Measurements from ENCODE around the gene TM4SF4.
"Not testable (repeated sequence)": the region's sequence is repeated elsewhere in the genome, so short reads cannot be mapped to it uniquely, and the experiment has no call there.

TM4SF4 gene, protein sequence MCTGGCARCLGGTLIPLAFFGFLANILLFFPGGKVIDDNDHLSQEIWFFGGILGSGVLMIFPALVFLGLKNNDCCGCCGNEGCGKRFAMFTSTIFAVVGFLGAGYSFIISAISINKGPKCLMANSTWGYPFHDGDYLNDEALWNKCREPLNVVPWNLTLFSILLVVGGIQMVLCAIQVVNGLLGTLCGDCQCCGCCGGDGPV

DNA sequence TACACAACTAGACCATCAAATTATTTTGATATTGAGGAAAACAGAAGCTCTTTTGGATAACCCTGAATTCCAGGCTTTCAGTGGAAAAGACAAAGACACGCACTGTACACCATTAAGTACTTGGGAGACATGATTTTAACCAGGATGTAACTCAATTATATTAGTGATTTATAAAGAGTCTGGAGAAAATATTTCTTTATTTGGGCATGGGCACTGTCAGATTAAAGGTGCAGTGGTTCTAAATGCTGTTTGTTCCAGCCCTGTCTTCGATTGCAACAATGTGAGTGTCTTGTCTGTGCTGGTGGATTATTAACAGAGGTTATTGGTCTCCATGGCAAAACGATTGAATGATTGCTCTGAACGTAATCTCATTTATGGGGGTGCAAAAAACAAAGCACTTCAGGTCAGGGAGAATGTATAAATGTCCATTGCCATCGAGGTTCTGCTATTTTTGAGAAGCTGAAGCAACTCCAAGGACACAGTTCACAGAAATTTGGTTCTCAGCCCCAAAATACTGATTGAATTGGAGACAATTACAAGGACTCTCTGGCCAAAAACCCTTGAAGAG, at the start of gene TM4SF4:
TM4SF4 (plus strand) TSS at position 448 of the 568 bp plus-strand sequence. CDS start 181 bp downstream, outside the sequence.
- DNase-seq: no peak

DNA sequence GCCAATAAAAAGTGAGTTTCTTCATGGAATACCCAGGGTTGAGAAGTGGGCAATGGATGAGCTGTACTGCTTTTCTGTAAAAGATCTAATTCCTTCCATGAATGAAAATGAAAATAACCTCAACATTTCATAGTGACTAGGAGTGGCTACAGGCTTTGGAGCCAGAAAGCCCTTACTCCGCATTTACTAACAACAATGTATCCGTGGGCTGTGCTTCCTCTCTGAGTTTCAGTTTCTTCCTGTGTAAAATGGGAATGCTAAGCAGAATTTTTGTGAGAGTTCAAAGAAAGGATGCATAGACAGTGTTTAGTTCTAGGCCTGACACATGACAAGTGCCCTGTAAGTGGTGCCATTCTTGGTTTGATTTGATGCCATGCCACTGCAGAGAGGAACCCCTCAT, 49.6 kb upstream of the TM4SF4 start:
- no peak for DNase-seq

DNA sequence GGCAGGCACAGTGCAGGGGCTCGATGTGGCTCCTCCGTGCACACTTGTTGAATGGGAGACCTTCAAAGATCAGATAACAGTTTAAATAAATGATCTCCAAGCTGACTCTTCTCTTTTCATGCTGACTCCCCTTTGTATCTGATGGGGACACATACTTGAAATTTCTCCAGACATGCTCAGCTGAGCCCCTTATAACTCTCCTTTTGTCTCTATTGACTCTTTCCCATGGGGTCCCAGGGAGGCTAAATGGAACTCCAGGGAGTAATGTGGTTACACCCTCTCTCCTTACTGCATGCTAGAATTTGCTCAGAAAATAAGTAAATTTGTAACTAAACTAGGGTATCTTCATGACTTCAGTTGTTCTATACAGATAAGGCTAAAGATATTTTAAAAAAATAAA, 48.2 kb upstream of the TM4SF4 start:
- DNase-seq: no peak

DNA sequence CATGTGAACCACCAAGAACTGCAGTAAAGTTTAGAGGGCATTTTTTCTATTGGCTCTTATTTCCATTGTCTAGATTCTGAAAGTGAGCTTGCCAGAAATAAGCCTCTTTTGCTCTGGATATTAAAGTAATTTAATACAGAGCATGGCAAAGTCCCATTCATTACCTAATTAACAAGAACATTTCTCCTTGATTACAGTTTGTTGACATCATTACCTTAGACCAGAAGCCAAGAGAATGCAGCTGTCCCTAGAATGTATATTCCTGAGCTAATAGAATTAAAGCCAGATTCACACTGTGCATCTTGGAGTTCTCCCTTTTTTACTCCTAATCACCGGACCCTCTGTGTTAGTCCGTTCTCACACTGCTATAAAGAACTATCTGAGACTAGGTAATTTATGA, 46.4 kb upstream of the TM4SF4 start:
- DNase-seq: no peak

DNA sequence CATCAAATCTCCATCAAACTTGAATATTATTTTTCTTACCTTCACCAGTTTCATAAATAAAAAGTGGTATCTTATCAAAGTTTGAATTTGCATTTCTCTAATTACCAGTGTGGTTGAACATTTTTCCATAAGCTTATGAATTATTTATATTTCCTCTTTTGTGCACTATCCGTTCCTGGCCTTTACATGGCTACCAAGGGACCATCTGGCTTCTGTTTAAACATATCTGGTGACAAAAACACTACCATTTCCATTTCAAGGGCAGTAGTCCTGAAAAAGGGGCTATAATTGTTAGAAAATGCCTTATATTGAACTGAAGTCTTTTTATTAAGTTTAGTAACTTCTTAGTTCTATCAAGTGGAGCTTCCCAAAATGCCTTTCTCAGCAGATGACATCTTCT, 44.3 kb upstream of the TM4SF4 start:
- no peak for DNase-seq

DNA sequence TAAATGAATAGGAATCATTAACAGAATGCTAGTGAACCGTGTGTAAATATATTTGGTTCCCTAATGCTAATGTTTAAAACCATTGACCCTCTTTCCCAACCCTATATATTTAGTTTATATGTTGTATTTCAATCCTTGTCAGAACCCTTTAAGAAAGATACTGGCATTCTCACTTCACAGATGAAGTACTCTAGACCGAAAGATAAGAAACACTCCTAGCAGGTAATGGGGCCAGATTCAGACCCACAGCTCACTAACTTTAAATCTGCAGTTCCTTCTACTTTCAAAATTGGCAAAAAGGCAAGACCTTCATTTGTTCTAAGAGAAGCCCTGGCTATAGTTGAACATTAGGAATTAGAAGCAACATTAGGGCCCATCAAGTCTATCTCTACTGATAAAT, 42.3 kb upstream of the TM4SF4 start:
- DNase-seq: no peak

DNA sequence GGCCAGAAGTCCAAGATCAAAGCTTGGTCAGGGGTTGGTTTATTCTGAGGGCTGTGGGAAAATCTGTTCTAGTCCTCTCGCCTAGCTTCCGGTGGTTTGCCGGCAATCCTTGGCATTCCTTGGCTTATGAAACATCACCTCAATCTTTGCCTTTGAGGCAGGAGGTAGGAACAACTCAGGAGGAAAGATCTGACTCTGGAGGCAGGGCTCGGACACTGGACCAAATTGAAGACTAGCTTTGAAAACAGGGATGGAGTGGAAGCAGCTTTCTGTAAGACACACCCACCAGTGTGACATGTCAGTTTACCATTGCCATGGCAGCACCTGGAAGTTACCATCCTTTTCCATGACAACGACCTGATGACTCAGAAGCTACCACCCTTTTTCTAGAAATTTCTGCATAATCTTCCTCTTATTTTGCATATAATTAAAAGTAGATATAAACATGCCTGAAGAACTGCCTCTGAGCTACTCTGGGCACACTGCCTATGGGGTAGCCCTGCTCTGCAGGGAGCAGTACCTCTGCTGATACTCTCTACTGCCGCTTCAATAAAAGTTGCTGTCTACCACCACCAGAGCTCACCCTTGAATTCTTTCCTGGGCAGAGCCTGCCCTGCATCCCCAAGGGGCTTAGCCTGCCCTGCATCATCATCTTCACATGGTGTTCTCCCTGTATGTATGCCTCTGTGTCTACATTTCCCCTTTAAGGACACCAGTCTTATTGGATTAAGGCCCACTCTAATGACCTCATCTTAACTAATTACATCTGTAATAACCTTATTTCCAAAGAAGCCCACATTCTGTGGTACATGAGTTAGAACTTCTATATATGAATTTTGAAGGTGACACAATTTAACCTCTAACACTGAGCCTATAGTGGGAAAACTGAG, 38.3 kb upstream of the TM4SF4 start:
- no peak for DNase-seq

DNA sequence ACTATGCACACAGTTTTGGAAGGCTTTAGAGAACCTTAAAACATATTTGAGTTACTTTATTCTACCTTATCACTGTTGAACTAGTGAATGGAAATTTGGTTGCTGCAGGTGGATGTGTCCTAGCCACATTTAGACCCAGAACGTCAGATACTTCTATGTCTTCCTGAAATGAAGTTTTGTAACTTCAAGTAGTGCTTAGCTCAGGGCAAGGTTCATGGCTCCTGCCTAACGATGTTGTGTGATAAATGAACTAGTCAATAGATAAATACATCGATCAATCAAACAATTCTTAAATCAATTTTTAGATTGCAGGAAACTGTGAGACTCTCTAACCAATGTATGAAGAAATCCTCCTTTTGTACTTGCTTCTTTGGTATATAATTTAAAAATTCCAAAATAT, 37.2 kb upstream of the TM4SF4 start:
- DNase-seq: no peak

DNA sequence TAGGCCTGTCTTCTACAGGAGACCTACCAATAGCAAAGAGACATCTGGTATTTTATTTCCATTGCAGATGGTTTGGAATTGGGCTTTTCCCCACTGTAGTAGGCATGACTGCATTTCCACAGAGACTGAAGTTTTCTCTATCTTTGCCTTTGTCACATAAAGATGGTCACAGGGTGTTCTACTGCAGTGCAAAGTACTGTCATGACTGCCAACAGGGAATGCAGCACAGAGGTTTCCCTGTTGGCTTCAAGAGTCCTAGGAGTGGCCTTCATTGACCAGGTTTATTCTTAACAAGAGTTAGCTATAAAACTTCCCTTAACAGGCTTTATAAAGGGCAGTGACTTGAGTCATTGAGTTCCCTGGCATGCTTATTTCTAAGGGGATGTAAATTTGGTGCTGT, 36.8 kb upstream of the TM4SF4 start:
- DNase-seq: no peak

DNA sequence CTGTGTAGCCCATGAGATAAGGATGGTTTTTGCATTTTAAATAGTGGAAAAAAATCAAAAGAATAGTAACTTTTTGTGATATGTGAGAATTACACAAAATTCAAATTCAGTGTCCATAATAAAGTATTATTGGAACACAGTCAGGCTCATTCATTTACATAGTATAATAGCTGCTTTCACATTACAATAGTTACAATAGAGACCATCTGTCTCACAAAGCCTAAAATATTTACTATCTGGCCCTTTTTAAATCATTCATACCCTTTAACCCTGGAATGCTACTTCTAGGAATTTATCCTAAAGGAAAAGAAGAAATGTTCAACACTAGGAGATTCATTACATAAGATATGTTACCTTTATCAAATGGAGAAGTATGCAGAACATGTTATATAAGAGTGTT, 35.5 kb upstream of the TM4SF4 start:
- DNase-seq: no peak

DNA sequence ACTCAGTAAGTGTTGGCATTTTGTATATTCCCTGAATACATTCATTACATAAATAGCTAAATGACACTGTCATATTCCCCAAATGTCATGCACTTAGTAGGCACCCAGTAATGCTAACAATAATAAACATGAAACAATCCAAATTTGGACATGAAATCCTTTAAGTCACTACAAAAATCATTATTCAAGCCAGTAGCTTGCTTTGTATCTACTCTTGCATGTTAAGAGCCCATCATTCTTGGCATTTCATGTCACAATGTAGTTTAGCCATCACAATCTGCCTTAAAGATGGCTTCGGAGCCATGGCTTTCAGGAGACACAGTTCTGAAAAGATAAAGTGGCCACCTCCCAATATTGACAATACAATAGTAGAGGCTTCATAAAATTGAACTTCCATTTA, 32.9 kb upstream of the TM4SF4 start:
- no peak for DNase-seq

DNA sequence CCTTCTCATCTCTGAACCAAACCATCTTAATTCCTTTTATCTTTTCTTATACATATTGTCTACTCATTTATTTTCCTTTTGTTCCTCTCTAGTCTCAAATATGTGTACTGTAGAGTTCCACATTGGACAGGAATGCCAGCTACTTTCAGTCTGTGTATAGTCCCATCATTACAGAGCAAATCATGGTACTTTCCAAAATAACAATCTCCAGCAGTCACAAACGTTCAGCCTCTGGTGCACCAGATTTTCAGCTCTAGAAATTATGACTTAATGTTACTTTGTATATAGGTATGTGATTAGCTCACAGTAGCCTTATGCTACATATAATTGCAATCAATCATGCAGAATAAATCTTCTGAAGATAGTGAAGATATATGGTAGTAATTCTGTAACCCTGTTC, 32.5 kb upstream of the TM4SF4 start:
- no peak for DNase-seq

DNA sequence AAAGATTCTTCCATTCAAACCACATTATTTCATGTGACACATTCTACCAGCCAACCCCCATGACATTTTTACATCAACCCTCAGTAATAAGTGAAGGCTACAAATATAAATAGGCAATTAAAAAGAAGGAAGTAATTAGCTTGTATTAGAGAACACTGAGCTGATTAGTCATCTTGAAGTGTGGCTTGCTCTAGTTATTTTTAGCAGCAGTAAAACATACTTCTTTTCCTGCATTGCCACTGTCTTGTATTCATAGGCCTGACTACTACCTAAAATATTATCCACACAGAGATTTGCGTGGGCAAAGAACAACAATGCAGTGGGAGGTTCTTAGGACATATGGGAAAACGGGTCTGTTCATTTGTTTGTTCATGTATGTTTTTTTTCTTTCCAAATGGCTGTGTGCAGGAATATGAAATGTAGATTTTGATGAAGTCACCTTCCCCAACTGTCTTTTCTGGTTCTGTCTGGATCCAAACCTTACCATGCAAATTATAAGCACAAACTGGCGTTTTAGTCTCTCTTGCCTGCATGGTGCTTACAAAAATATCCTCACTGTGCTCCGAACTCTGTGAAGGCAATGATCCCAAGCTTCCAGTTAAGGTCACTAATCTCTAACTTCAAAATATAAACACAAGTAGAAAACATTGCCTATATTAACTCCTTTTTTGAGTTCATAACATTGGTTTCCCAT, 31.5 kb upstream of the TM4SF4 start:
- DNase-seq: no peak

DNA sequence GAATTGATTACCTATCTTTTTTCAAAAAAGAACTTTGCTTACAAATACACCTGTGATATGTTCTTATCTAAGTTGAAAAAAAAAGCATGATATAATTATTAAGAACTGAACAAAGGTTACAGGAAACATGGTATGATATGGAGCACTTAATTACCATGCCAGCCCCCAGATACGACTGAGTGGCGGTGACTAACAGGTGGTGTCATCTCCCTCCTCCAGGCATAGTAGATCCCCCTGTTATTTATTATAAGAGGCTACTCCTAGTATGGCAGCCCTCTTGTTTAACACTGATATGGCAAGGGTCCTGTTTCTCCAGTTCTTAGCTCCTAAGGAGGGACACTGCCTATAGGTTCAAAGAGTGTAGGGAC, 31.0 kb upstream of the TM4SF4 start:
- DNase-seq: no peak

DNA sequence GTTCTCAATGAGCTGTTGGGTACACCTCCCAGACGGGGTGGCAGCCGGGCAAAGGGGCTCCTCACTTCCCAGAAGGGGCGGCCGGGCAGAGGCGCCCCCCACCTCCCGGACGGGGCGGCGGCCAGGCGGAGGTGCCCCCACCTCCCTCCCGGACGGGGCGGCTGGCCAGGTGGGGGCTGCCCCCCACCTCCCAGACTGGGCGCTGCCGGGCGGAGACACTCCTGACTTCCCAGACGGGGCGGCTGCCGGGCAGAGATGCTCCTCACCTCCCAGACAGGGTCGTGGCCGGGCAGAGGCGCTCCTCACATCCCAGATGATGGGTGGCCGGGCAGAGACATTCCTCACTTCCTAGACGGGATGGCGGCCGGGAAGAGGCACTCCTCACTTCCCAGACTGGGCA, 29.6 kb upstream of the TM4SF4 start:
- DNase-seq: not testable (repeated sequence)

DNA sequence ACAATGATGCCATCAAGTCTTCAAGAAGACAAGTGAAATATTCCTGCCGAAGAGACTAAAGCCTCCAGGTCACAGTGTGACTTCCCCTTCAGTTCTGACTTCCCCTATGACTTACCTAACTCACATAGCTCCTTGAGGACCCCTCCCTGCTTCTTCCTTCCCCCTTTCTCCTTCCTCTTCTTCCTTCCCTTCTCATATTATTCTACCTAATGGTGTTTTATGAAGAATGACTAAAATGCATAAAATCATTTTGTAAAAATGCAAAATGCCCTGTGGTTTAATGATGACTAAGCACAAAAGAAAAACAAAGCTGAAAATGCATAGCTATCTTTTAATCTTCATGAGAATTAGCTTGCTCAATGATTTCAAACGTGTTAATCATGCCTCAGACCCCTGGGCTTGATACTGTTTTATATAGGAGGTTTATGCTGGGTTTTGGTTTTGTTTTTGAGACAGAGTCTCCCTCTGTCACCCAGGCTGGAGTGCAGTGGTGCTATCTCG, 26.1 kb upstream of the TM4SF4 start:
- DNase-seq: no peak

DNA sequence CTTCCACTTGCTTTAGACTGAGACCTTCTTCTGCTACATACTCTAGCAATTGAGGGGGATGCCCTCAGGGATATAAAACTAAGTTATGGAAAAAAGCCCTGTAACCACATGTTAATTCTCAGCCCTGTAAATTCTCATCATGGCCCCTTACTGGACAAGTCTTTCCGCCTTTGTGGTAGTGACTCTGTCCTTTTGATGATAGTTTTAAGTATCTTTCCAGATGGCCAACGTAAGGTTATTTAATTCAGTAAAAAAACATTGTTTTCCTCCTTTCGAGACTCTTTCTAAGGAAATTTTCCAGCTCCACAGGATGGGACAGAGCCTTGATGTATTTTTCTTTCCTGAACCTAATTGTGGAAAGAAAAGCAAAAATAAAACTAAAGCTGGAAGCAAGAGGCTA, 25.3 kb upstream of the TM4SF4 start:
- no peak for DNase-seq

DNA sequence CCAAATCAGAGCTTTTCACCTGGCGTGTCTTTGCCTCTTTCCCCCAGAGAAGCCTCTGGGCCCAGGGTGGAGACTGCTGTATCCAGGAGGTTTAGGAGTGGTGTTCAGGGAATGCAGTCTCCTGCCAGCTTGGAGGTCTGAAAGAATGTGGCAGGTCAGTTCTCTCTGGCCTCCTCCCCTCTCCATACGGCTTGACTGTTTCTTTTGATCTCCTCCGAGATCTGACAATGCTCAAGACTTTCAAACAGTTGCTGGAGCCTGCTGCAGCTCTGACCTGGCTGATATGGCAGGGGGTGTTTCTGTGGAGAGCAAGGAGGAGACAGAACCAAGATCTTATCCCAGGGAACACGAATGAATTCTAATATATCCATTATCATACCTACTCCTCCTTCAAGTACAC, 24.7 kb upstream of the TM4SF4 start:
- no peak for DNase-seq

DNA sequence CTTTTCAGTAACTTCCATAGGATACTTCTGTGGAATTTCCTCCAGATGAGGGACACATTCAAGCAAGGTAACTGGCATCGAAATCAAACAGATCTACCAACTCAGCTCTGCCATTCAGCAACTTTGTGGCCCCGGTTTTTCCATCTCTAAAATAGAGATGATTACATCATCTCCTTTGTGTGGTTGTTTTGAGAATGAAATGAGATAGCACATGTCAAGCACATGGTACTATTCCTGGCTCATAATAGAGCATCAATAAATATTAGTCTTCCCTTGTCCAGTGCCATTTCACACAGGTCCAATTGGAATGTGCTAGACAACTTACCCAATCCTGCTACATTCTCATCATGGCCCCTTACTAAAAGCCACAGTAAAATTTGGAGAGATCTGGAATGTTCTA, 24.2 kb upstream of the TM4SF4 start:
- no peak for DNase-seq

DNA sequence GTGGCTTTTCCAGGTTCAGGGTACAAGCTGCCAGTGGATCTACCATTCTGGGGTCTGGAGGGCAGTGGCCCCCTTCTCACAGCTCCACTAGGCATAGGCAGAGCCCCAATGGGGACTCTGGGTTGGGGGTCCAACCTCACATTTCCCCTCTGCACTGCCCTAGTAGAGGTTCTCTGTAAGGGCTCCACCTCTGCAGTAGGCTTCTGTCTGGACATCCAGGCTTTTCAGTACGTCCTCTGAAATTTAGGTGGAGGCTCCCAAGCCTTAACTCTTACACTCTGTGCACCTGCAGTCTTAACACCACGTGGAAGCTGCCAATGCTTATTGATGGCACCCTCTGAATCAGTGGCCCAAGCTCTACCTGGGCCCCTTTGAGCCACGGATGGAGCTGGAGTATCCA, 22.5 kb upstream of the TM4SF4 start:
- no peak for DNase-seq

DNA sequence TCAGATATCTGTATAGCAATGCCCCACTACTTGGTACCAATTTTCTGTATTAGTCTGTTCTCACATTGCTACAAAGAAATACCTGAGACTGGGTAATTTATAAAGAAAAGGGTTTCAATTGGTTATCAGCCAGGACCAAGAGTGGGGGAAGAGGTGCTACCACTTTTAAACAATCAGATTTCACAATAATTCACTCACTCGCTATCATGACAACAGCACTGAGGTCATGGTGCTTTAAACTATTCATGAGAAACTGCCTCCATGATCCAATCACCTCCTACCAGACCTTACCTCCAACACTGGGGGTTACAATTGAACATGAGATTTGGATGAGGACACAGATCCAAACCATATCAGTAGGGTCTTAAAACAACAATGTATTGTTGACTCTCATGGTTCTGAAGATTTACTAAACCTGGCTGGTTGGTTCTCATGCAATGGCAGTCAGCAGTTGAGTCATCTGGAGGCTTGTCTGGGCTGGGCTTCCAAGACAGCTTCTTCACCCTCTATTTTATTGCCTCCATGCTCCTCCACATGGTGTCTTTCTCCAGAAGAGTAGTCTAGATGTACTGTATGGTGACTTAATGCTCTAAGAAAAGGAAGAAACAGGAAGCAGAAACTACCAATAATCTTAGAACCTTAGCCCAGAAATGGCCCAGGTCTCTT, 21.2 kb upstream of the TM4SF4 start:
- DNase-seq: no peak
